H9 (cell line): ENCODE measurements around the gene MEA1. TPM values are rescaled to one million over a fixed set of nuclear protein-coding genes. Genes with fewer than 3 reads are reported as not detected.

Experiments
- DNase-seq: peaks from one replicate; pipeline ENCODE4 v3.0.0-alpha.2; 2017
- H2AFZ ChIP-seq: one replicate; pipeline ENCODE4 v1.6.1; 2013; ENCODE audit warnings: mild to moderate bottlenecking, low read length, control low read depth, moderate library complexity
- H2AK5ac ChIP-seq: 2 replicates; pipeline ENCODE4 v1.6.1; 2013; ENCODE audit warnings: low read length, control low read depth, mixed read lengths; ENCODE audit not compliant: insufficient read length
- H2BK120ac ChIP-seq: one replicate; pipeline ENCODE4 v1.6.1; 2013; ENCODE audit warnings: low read depth, mild to moderate bottlenecking, low read length, control low read depth, inconsistent platforms; ENCODE audit not compliant: poor library complexity, severe bottlenecking
- H2BK12ac ChIP-seq: 2 replicates; pipeline ENCODE4 v1.6.1; 2013; ENCODE audit warnings: low read length, control low read depth, mixed read lengths, low read depth; ENCODE audit not compliant: insufficient read length
- H2BK15ac ChIP-seq: 2 replicates; pipeline ENCODE4 v1.6.1; 2013; ENCODE audit warnings: low read depth, low read length, control low read depth
- H2BK20ac ChIP-seq: one replicate; pipeline ENCODE4 v1.6.1; 2013; ENCODE audit warnings: low read depth, mild to moderate bottlenecking, low read length, control low read depth, inconsistent platforms; ENCODE audit not compliant: poor library complexity, severe bottlenecking
- H2BK5ac ChIP-seq: 2 replicates; pipeline ENCODE4 v1.6.1; 2013; ENCODE audit warnings: low read length, control low read depth, mixed read lengths; ENCODE audit not compliant: insufficient read length
- H3K14ac ChIP-seq: 2 replicates; pipeline ENCODE4 v1.6.1; 2013; ENCODE audit warnings: low read length, control low read depth; ENCODE audit not compliant: insufficient read depth
- H3K18ac ChIP-seq: 2 replicates; pipeline ENCODE4 v1.6.1; 2013; ENCODE audit warnings: low read depth, mild to moderate bottlenecking, mixed read lengths, low read length, control low read depth; ENCODE audit not compliant: insufficient read length
- H3K23ac ChIP-seq: 2 replicates; pipeline ENCODE4 v1.6.1; 2013; ENCODE audit warnings: low read length, control low read depth, mixed read lengths, low read depth; ENCODE audit not compliant: insufficient read length
- H3K23me2 ChIP-seq: 2 replicates; pipeline ENCODE4 v1.6.1; 2013; ENCODE audit warnings: low read depth, mild to moderate bottlenecking, mixed read lengths, low read length, control low read depth; ENCODE audit not compliant: insufficient read length, poor library complexity, severe bottlenecking
- H3K27ac ChIP-seq: 2 replicates; pipeline ENCODE4 v1.5.1; 2013; ENCODE audit warnings: low read length, control low read depth, mixed read lengths, low read depth; ENCODE audit not compliant: insufficient read length
- H3K27me3 ChIP-seq: 2 replicates; pipeline ENCODE4 v1.6.1; 2013; ENCODE audit warnings: low read length, control low read depth, inconsistent platforms; ENCODE audit not compliant: insufficient read depth
- H3K4ac ChIP-seq: 2 replicates; pipeline ENCODE4 v1.6.1; 2013; ENCODE audit warnings: low read depth, mild to moderate bottlenecking, control low read depth, inconsistent platforms, low read length, moderate library complexity
- H3K4me1 ChIP-seq: 2 replicates; pipeline ENCODE4 v1.6.1; 2013; ENCODE audit warnings: low read length, control low read depth, inconsistent platforms; ENCODE audit not compliant: insufficient read depth
- H3K4me2 ChIP-seq: 2 replicates; pipeline ENCODE4 v1.6.1; 2013; ENCODE audit warnings: low read length, control low read depth, mixed read lengths; ENCODE audit not compliant: insufficient read length, insufficient read depth
- H3K56ac ChIP-seq: 2 replicates; pipeline ENCODE4 v1.6.1; 2013; ENCODE audit warnings: low read depth, mild to moderate bottlenecking, mixed read lengths, low read length, control low read depth; ENCODE audit not compliant: insufficient read length
- H3K79me1 ChIP-seq: 2 replicates; pipeline ENCODE4 v1.6.1; 2013; ENCODE audit warnings: low read depth, mild to moderate bottlenecking, moderate library complexity, low read length, control low read depth, inconsistent platforms; ENCODE audit not compliant: insufficient read depth, poor library complexity, severe bottlenecking
- H3K79me2 ChIP-seq: 2 replicates; pipeline ENCODE4 v1.6.1; 2013; ENCODE audit warnings: low read length, control low read depth, inconsistent platforms; ENCODE audit not compliant: insufficient read depth
- H3K9ac ChIP-seq: 2 replicates; pipeline ENCODE4 v1.6.1; 2013; ENCODE audit warnings: low read length, control low read depth, mixed read lengths; ENCODE audit not compliant: insufficient read length; ENCODE audit errors: extremely low read depth
- H3K9me3 ChIP-seq: one replicate; pipeline ENCODE4 v1.6.1; 2013; ENCODE audit warnings: low read depth, low read length, inconsistent platforms; ENCODE audit not compliant: control insufficient read depth
- H3T11ph ChIP-seq: one replicate; pipeline ENCODE4 v1.6.1; 2013; ENCODE audit warnings: mild to moderate bottlenecking, low read length, control low read depth, inconsistent platforms
- H4K20me1 ChIP-seq: one replicate; pipeline ENCODE4 v1.6.1; 2013; ENCODE audit not compliant: control insufficient read depth, insufficient read length, insufficient read depth
- H4K5ac ChIP-seq: 2 replicates; pipeline ENCODE4 v1.6.1; 2013; ENCODE audit warnings: low read depth, mild to moderate bottlenecking, mixed read lengths, low read length, control low read depth; ENCODE audit not compliant: insufficient read length
- H4K8ac ChIP-seq: replicated peaks from 2 replicates; pipeline ENCODE4 v1.6.1; 2013; ENCODE audit warnings: low read length, control low read depth, mixed read lengths, low read depth; ENCODE audit not compliant: insufficient read length
- H4K91ac ChIP-seq: 2 replicates; pipeline ENCODE4 v1.6.1; 2013; ENCODE audit warnings: low read depth, mild to moderate bottlenecking, moderate library complexity, mixed read lengths, low read length, control low read depth; ENCODE audit not compliant: insufficient read length
- H3K27ac Mint-ChIP-seq, 3 experiments: 2 replicates in 2 of 3; 3 replicates in 1 of 3; pipeline ENCODE4 v1.8.0; 2020 to 2021; ENCODE audit warnings: mixed read lengths in 3 of 3, mild to moderate bottlenecking in 1 of 3, moderate library complexity in 1 of 3
- H3K27me3 Mint-ChIP-seq: 2 replicates; pipeline ENCODE4 v1.8.0; 2021; ENCODE audit warnings: low read depth, mild to moderate bottlenecking, moderate library complexity, mixed read lengths
- H3K36me3 Mint-ChIP-seq, 3 experiments: 2 replicates in 2 of 3; 3 replicates in 1 of 3; pipeline ENCODE4 v1.8.0; 2020 to 2021; ENCODE audit warnings: low read depth in 3 of 3, mixed read lengths in 3 of 3; ENCODE audit not compliant: insufficient read depth in 1 of 3
- H3K4me1 Mint-ChIP-seq, 2 experiments: 2 replicates each; pipeline ENCODE4 v1.8.0; 2020; ENCODE audit warnings: mixed read lengths in 2 of 2
- H3K4me3 Mint-ChIP-seq, 2 experiments: 2 replicates in 1 of 2; 3 replicates in 1 of 2; pipeline ENCODE4 v1.8.0; 2020 to 2021; ENCODE audit warnings: mild to moderate bottlenecking in 2 of 2, mixed read lengths in 2 of 2, moderate library complexity in 1 of 2
- H3K9me3 Mint-ChIP-seq, 2 experiments: 2 replicates in 1 of 2; 3 replicates in 1 of 2; pipeline ENCODE4 v1.8.0; 2020; ENCODE audit warnings: mild to moderate bottlenecking in 2 of 2, mixed read lengths in 2 of 2, moderate library complexity in 1 of 2
- CTCF ChIP-seq: fragments of 200-600 bp; sonication (generic); conservative IDR thresholded peaks from 3 replicates; pipeline ENCODE4 v1.8.0; 2021; ENCODE audit warnings: antibody characterized with exemption, mild to moderate bottlenecking
- WGBS: extraction: QIAGEN DNeasy Blood & Tissue Kit; methylation state at CpG from one replicate; pipeline ENCODE4 v1.1.7; 2013; ENCODE audit warnings: missing lambda C conversion rate, low lambda C conversion rate, mixed read lengths; ENCODE audit not compliant: insufficient read length; ENCODE audit errors: extremely low coverage; 5-methylcytosine and 5-hydroxymethylcytosine counted together
- total RNA-seq: library from RNA; stranded (reverse); gene quantifications from 2 replicates; pipeline ENCODE4 v1.2.1, GENCODE V29; 2021

MEA1 gene
- total RNA-seq, 1 experiment from 2014 or later = 113 TPM

DNA sequence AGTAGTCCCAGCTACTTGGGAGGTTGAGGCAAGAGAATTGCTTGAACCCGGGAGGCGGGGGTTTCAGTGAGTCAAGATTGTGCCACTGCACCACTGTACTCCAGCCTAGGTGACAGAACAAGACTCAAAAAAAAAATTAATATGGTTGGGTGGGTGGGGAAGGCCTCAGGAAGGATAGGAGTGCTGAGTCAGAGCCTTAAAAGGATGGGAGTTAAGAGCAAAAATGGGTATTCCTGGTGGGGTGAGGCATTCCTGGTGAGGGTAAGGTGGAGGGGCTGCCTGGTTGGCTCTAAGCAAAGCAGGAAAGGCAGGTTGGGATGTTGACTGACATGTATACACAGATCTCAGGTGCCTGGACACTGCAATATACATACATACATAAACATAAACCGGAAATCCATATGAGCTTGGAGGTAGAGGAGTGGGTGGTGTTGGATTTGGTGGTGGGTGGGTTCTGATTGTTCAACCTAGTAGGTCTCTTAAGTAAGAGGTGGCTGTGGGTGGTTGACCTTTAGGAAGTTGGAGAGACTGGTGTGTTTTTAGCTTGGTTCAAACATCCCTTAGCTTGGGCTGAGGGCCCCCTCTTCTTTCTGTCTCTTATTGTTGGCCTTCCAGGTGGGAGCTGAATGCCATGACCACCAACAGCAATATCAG is 6.4 kb upstream of the MEA1 start:
- Histone ChIP-seq H3K9ac (no peak overlapping the region), H3K9me3 (no peaks in the 10 kb centered on the region), H3K4ac (no peak overlapping the region), H3K27me3 (no peaks in the 10 kb centered on the region), H3K79me1 (peaks cover 7% of the 10 kb centered on the region), H3K27ac (no peak overlapping the region), H2BK12ac (no peak overlapping the region), H3K23me2 (peaks cover 7% of the 10 kb centered on the region), H3K79me2 (peaks cover 4% of the 10 kb centered on the region; the same call in 1 of the 2 replicates), H4K8ac (no peak overlapping the region), H3T11ph (no peak overlapping the region), H4K91ac (no peak overlapping the region), H3K4me1 (no peaks in the 10 kb centered on the region), H2AK5ac (no peak overlapping the region), H2BK20ac (no peak overlapping the region), H4K5ac (no peak overlapping the region), H2BK120ac (no peak overlapping the region), H2AFZ (no peak overlapping the region), H2BK5ac (no peak overlapping the region), H3K4me2 (peak overlapping the region; percentile 75), H3K56ac (no peak overlapping the region), H3K23ac (no peak overlapping the region), H4K20me1 (no peaks in the 10 kb centered on the region), H3K18ac (no peak overlapping the region), H2BK15ac (no peak overlapping the region), H3K14ac (no peak overlapping the region)
- H3K27ac Mint-ChIP-seq = peak overlapping the region in 2 of 3 experiments; percentile 78 to 80; a peak in 4 of 7 replicates
- H3K36me3 Mint-ChIP-seq = peaks cover 26 to 53% (median 51%) of the 10 kb centered on the region in 3 experiments
- no CpG with 5 or more reads among the region's 3 CpGs for WGBS
- no peaks in the 10 kb centered on the region for H3K9me3 Mint-ChIP-seq
- no peaks in the 10 kb centered on the region for H3K27me3 Mint-ChIP-seq
- TF ChIP-seq CTCF = no peak
- peak overlapping the region in 1 of 2 experiments; percentile 84; a peak in 2 of 5 replicates for H3K4me3 Mint-ChIP-seq
- DNase-seq = no peak
- H3K4me1 Mint-ChIP-seq = peaks cover 6 to 21% of the 10 kb centered on the region in 2 experiments
